K562 (cell line): ENCODE measurements around the gene AZU1. TPM values are rescaled to one million over a fixed set of nuclear protein-coding genes. Genes with fewer than 3 reads are reported as not detected.

Source experiments
- BMI1 ChIP-seq: fragments of 150-350 bp; IDR thresholded peaks from 2 replicates; pipeline ENCODE4 v1.6.1; 2014; ENCODE audit warnings: low read length
- CBFA2T3 ChIP-seq: fragments of 450-650 bp; IDR thresholded peaks from 2 replicates; pipeline ENCODE4 v1.6.1; 2017
- CHCHD3 ChIP-seq: fragments of 250-450 bp; sonication (Bioruptor Pico); IDR thresholded peaks from 2 replicates; pipeline ENCODE4 v2.1.2; 2022; ENCODE audit warnings: mild to moderate bottlenecking
- CSDE1 ChIP-seq, 2 experiments: fragments of 450-650 bp; IDR thresholded peaks; 2 replicates each; pipeline ENCODE4 v1.6.1; 2016; ENCODE audit warnings: mild to moderate bottlenecking in 1 of 2
- E2F5 ChIP-seq: sonication (generic); formaldehyde crosslinking; IDR thresholded peaks from 2 replicates; pipeline ENCODE4 v1.8.0; 2022; ENCODE audit warnings: mild to moderate bottlenecking, missing genetic modification reagents
- FOXA3 ChIP-seq, 2 experiments: fragments of 450-650 bp in 1 of 2; sonication (generic) in 1 of 2; formaldehyde crosslinking; IDR thresholded peaks in 1 of 2; conservative IDR thresholded peaks in 1 of 2; 2 replicates each; pipeline versions ENCODE4 v1.4.0 to v1.8.0; 2020 to 2022; ENCODE audit warnings: mild to moderate bottlenecking in 2 of 2, missing genetic modification reagents in 1 of 2
- HMBOX1 ChIP-seq: sonication (generic); IDR thresholded peaks from 2 replicates; pipeline ENCODE4 v1.6.1; 2016
- MBD1 ChIP-seq: fragments of 250-450 bp; sonication (Bioruptor Pico); IDR thresholded peaks from 2 replicates; pipeline ENCODE4 v1.8.0; 2022; ENCODE audit warnings: inconsistent platforms
- MBD2 ChIP-seq: sonication (generic); IDR thresholded peaks from 2 replicates; pipeline ENCODE4 v1.6.1; 2016; ENCODE audit warnings: low read depth, borderline replicate concordance
- MTA2 ChIP-seq: fragments of 450-650 bp; IDR thresholded peaks from 2 replicates; pipeline ENCODE4 v1.6.1; 2016; ENCODE audit warnings: low read depth
- NCOA1 ChIP-seq: fragments of 450-650 bp; IDR thresholded peaks from 2 replicates; pipeline ENCODE4 v1.6.1; 2016; ENCODE audit warnings: low read depth
- PHB2 ChIP-seq: fragments of 450-650 bp; IDR thresholded peaks from 2 replicates; pipeline ENCODE4 v1.6.1; 2017; ENCODE audit warnings: low read depth
- POLR2AphosphoS5 ChIP-seq: IDR thresholded peaks from 2 replicates; pipeline ENCODE4 v1.6.1; 2011; ENCODE audit warnings: mild to moderate bottlenecking, low read depth, low read length, moderate library complexity; ENCODE audit not compliant: control insufficient read depth, insufficient read depth
- POLR2B ChIP-seq: fragments of 450-650 bp; IDR thresholded peaks from 2 replicates; pipeline ENCODE4 v1.6.1; 2018; ENCODE audit warnings: low read depth; ENCODE audit not compliant: partially characterized antibody
- PTTG1 ChIP-seq: fragments of 450-650 bp; IDR thresholded peaks from 2 replicates; pipeline ENCODE4 v1.6.1; 2016; ENCODE audit warnings: low read depth, mild to moderate bottlenecking, missing genetic modification characterization, missing compliant biosample characterization
- RAD51 ChIP-seq: fragments of 450-650 bp; IDR thresholded peaks from 2 replicates; pipeline ENCODE4 v1.7.1; 2016; ENCODE audit warnings: low read depth, mild to moderate bottlenecking, borderline replicate concordance
- RBM25 ChIP-seq: fragments of 200-400 bp; formaldehyde crosslinking; IDR thresholded peaks from 2 replicates; pipeline ENCODE4 v1.6.1; 2018; ENCODE audit warnings: low read length, low read depth, moderate library complexity; ENCODE audit not compliant: severe bottlenecking
- STAG1 ChIP-seq: sonication (generic); formaldehyde crosslinking; IDR thresholded peaks from 2 replicates; pipeline ENCODE4 v1.5.0; 2020; ENCODE audit warnings: missing genetic modification reagents, borderline replicate concordance
- TEAD1 ChIP-seq, 2 experiments: fragments of 450-650 bp in 1 of 2; sonication (generic) in 1 of 2; formaldehyde crosslinking; IDR thresholded peaks; 2 replicates each; pipeline versions ENCODE4 v1.4.0 to v1.8.0; 2020 to 2022; ENCODE audit warnings: mild to moderate bottlenecking in 2 of 2, missing genetic modification reagents in 1 of 2
- THAP12 ChIP-seq: fragments of 250-450 bp; sonication (Bioruptor Pico); IDR thresholded peaks from 2 replicates; pipeline ENCODE4 v1.9.0; 2021; ENCODE audit warnings: mild to moderate bottlenecking, inconsistent platforms
- USF2 ChIP-seq: sonication (generic); formaldehyde crosslinking; IDR thresholded peaks from 2 replicates; pipeline ENCODE4 v1.5.0; 2020; ENCODE audit warnings: missing genetic modification reagents
- XRCC3 ChIP-seq: fragments of 450-650 bp; IDR thresholded peaks from 2 replicates; pipeline ENCODE4 v1.6.1; 2017; ENCODE audit warnings: mild to moderate bottlenecking, moderate library complexity
- ZC3H8 ChIP-seq: fragments of 450-650 bp; IDR thresholded peaks from 2 replicates; pipeline ENCODE4 v1.6.1; 2017
- polyA plus RNA-seq, 8 experiments: library from polyadenylated mRNA; depleted of rRNA in 4 of 8; stranded (reverse) in 5 of 8; unstranded in 3 of 8; fragments of >200 nt; fragmentation: Nextera tagmentation in 2 of 8; fragmentation: Illumina TruSeq in 1 of 8; extraction: Ambion mirVana in 2 of 8; extraction: Trizol in 1 of 8; gene quantifications; 2 replicates each; pipeline versions ENCODE4 v1.2.1 to v1.2.3, GENCODE V29; 2011 to 2014; ENCODE audit warnings: inconsistent platforms in 1 of 8, missing spikeins in 1 of 8
- total RNA-seq, 7 experiments: library from RNA; depleted of rRNA in 6 of 7; stranded (reverse); fragments of >200 nt in 6 of 7; fragmentation: Illumina TruSeq in 2 of 7; extraction: Trizol in 2 of 7; gene quantifications; 2 replicates each; pipeline versions ENCODE4 v1.2.1 to v1.2.3, GENCODE V29; 2011 to 2021; ENCODE audit warnings: low replicate concordance in 1 of 7

AZU1 gene
- total and polyA plus RNA-seq, 9 of the 15 experiments (the other 6 are each of a cell fraction or from before 2014, with no cell fraction given): 0.29 to 1.9 (median 0.59) TPM; not detected in 3

GRCh38 chr19:797528-798414 lies 29.9 kb upstream of the AZU1 start (continued):
- TF ChIP-seq PTTG1 (tag) (no peak), PHB2 (no peak), E2F5 (CRISPR knock-in tag) (no peak), BMI1 (no peak), XRCC3 (no peak), RBM25 (no peak), POLR2B (no peak), MBD1 (CRISPR knock-in tag) (no peak), TEAD1 (CRISPR knock-in tag; IDR thresholded peaks at IDR 0.05) (no peak), MBD2 (no peak), NCOA1 (no peak), HMBOX1 (no peak), FOXA3 (CRISPR knock-in tag; conservative IDR thresholded peaks at IDR 0.05 in 1 of 2, IDR thresholded peaks at IDR 0.05 in 1 of 2) (no peak), RAD51 (no peak), THAP12 (CRISPR knock-in tag) (peak; percentile 57; the same call in 1 of the 2 replicates), MTA2 (no peak), CHCHD3 (CRISPR knock-in tag) (no peak), USF2 (CRISPR knock-in tag) (no peak), POLR2AphosphoS5 (peak; percentile 30; the same call in 1 of the 2 replicates), STAG1 (CRISPR knock-in tag) (no peak), CBFA2T3 (no peak), ZC3H8 (no peak), CSDE1 (IDR thresholded peaks at IDR 0.05) (no peak)
